H1 (cell line): ENCODE data around the gene TMPRSS12. TPM values are rescaled to one million over a fixed set of nuclear protein-coding genes. Genes with fewer than 3 reads are reported as not detected.

Source experiments
- CTCF ChIA-PET: fragments of 300-600 bp; sonication (Branson Sonifier 250); formaldehyde crosslinking; loops from one replicate; lab custom pipeline; 2021; ENCODE audit not compliant: partially characterized antibody; lab: Charles Lee
- POLR2A ChIA-PET: fragments of 300-600 bp; sonication (Branson Sonifier 250); formaldehyde crosslinking; loops from one replicate; lab custom pipeline; 2021; ENCODE audit warnings: inconsistent platforms; ENCODE audit not compliant: partially characterized antibody; lab: Charles Lee
- DNase-seq, 2 experiments: peaks; one replicate each; pipeline versions ENCODE4 v3.0.0 to v3.0.0-alpha.2; 2010 to 2022; ENCODE audit warnings: low spot score in 2 of 2, low read depth in 1 of 2, mixed read lengths in 1 of 2
- FAIRE-seq: peaks from 2 replicates; lab custom pipeline; 2011; peaks lifted over from hg19 to GRCh38; lab: Jason Lieb, UNC
- H2AFZ ChIP-seq: 2 replicates; pipeline ENCODE4 v1.8.1; 2012; ENCODE audit warnings: low read length, inconsistent platforms
- H2AK5ac ChIP-seq: 2 replicates; pipeline ENCODE4 v1.6.1; 2013; ENCODE audit warnings: low read depth, low read length
- H2BK120ac ChIP-seq: replicated peaks from 2 replicates; pipeline ENCODE3; 2013; ENCODE audit warnings: low read depth, low read length, inconsistent platforms
- H2BK12ac ChIP-seq: 2 replicates; pipeline ENCODE4 v1.6.1; 2013; ENCODE audit warnings: low read depth, low read length
- H2BK15ac ChIP-seq: 2 replicates; pipeline ENCODE4 v1.6.1; 2013; ENCODE audit warnings: low read length
- H2BK20ac ChIP-seq: 2 replicates; pipeline ENCODE4 v1.6.1; 2013; ENCODE audit warnings: low read length
- H2BK5ac ChIP-seq: 2 replicates; pipeline ENCODE4 v1.6.1; 2013; ENCODE audit warnings: low read depth, low read length
- H3K14ac ChIP-seq: 2 replicates; pipeline ENCODE4 v1.6.1; 2013; ENCODE audit warnings: inconsistent platforms; ENCODE audit not compliant: insufficient read length
- H3K18ac ChIP-seq: 2 replicates; pipeline ENCODE4 v1.6.1; 2013; ENCODE audit warnings: low read length; ENCODE audit errors: extremely low read depth
- H3K23ac ChIP-seq: 2 replicates; pipeline ENCODE4 v1.6.1; 2013; ENCODE audit warnings: inconsistent platforms; ENCODE audit not compliant: insufficient read length
- H3K23me2 ChIP-seq: 2 replicates; pipeline ENCODE4 v1.6.1; 2013; ENCODE audit warnings: low read depth, low read length
- H3K27ac ChIP-seq: 2 replicates; pipeline ENCODE4 v1.6.1; 2011; ENCODE audit warnings: low read depth, low read length, inconsistent platforms
- H3K27me3 ChIP-seq, 4 experiments: replicated peaks in 1 of 4; 1 replicate in 1 of 4; 2 replicates in 3 of 4; pipeline versions ENCODE4 v1.6.1 to v1.8.1; 2011 to 2013; ENCODE audit warnings: low read length in 3 of 4, mild to moderate bottlenecking in 3 of 4, inconsistent platforms in 2 of 4, mixed read lengths in 2 of 4, moderate library complexity in 1 of 4; ENCODE audit not compliant: control insufficient read depth in 3 of 4, insufficient read depth in 3 of 4; ENCODE audit errors: extremely low read depth in 1 of 4
- H3K36me3 ChIP-seq, 4 experiments: 2 replicates each; pipeline versions ENCODE4 v1.6.1 to v1.8.1; 2011 to 2013; ENCODE audit warnings: mild to moderate bottlenecking in 4 of 4, low read length in 3 of 4, moderate library complexity in 2 of 4, control low read depth in 1 of 4, inconsistent platforms in 1 of 4; ENCODE audit not compliant: insufficient read depth in 4 of 4, control insufficient read depth in 2 of 4
- H3K4ac ChIP-seq: replicated peaks from 2 replicates; pipeline ENCODE3; 2013; ENCODE audit warnings: low read length, low read depth, mixed read lengths, inconsistent platforms; ENCODE audit not compliant: insufficient read length
- H3K4me1 ChIP-seq, 4 experiments: replicated peaks in 1 of 4; 1 replicate in 1 of 4; 2 replicates in 3 of 4; pipeline versions ENCODE4 v1.6.1 to v1.8.1; 2011 to 2013; ENCODE audit warnings: low read length in 3 of 4, inconsistent platforms in 2 of 4, mixed read lengths in 1 of 4; ENCODE audit not compliant: insufficient read depth in 4 of 4, control insufficient read depth in 3 of 4
- H3K4me2 ChIP-seq, 2 experiments: 2 replicates each; pipeline versions ENCODE4 v1.6.1 to v1.8.1; 2011 to 2013; ENCODE audit warnings: low read depth in 2 of 2, low read length in 2 of 2, control low read depth in 1 of 2, inconsistent platforms in 1 of 2, mild to moderate bottlenecking in 1 of 2; ENCODE audit not compliant: insufficient read depth in 1 of 2
- H3K4me3 ChIP-seq, 4 experiments: fragments of 200-600, 300-600 bp in 1 of 4; sonication (generic), shearing (Covaris generic), sonication (Bioruptor Twin) in 1 of 4; 2 replicates each; pipeline versions ENCODE4 v1.5.1 to v1.8.1; 2011 to 2016; ENCODE audit warnings: low read length in 4 of 4, low read depth in 3 of 4, control low read depth in 2 of 4, inconsistent platforms in 2 of 4, mild to moderate bottlenecking in 2 of 4, mixed read lengths in 1 of 4, moderate library complexity in 1 of 4; ENCODE audit not compliant: insufficient read depth in 2 of 4; ENCODE audit errors: extremely low read depth in 1 of 4
- H3K56ac ChIP-seq: replicated peaks from 2 replicates; pipeline ENCODE3; 2013; ENCODE audit warnings: low read depth, mild to moderate bottlenecking, mixed read lengths, low read length, inconsistent platforms; ENCODE audit not compliant: insufficient read length
- H3K79me1 ChIP-seq: 2 replicates; pipeline ENCODE4 v1.6.1; 2013; ENCODE audit warnings: low read depth, low read length, control low read depth
- H3K79me2 ChIP-seq, 2 experiments: 2 replicates each; pipeline versions ENCODE4 v1.6.1 to v1.8.1; 2012 to 2013; ENCODE audit warnings: low read length in 2 of 2, mild to moderate bottlenecking in 2 of 2, inconsistent platforms in 1 of 2; ENCODE audit not compliant: insufficient read depth in 2 of 2, control insufficient read depth in 1 of 2
- H3K9ac ChIP-seq, 4 experiments: replicated peaks in 1 of 4; 1 replicate in 1 of 4; 2 replicates in 3 of 4; pipeline versions ENCODE4 v1.6.1 to v1.8.1; 2011 to 2013; ENCODE audit warnings: low read depth in 3 of 4, low read length in 3 of 4, control low read depth in 2 of 4, mild to moderate bottlenecking in 2 of 4, moderate library complexity in 2 of 4, inconsistent platforms in 1 of 4; ENCODE audit errors: extremely low read depth in 1 of 4
- H3K9me3 ChIP-seq, 2 experiments: 2 replicates each; pipeline versions ENCODE4 v1.6.1 to v1.8.1; 2012 to 2013; ENCODE audit warnings: mild to moderate bottlenecking in 2 of 2, moderate library complexity in 2 of 2, control low read depth in 1 of 2, inconsistent platforms in 1 of 2, low read depth in 1 of 2, low read length in 1 of 2, mixed read lengths in 1 of 2; ENCODE audit not compliant: insufficient read depth in 2 of 2
- H4K20me1 ChIP-seq, 2 experiments: replicated peaks in 1 of 2; 2 replicates each; pipeline versions ENCODE3 to v1.8.1; 2011 to 2013; ENCODE audit warnings: inconsistent platforms in 2 of 2, low read length in 2 of 2, mild to moderate bottlenecking in 1 of 2; ENCODE audit not compliant: insufficient read depth in 2 of 2, control insufficient read depth in 1 of 2
- H4K5ac ChIP-seq: 2 replicates; pipeline ENCODE4 v1.6.1; 2013; ENCODE audit warnings: low read length, low read depth, mixed read lengths, inconsistent platforms; ENCODE audit not compliant: insufficient read length
- H4K8ac ChIP-seq: 2 replicates; pipeline ENCODE4 v1.8.0; 2013; ENCODE audit warnings: mild to moderate bottlenecking, moderate library complexity, low read length, inconsistent platforms; ENCODE audit not compliant: insufficient read depth; ENCODE audit errors: extremely low read depth
- H4K91ac ChIP-seq: replicated peaks from 2 replicates; pipeline ENCODE3; 2013; ENCODE audit warnings: low read length, mixed read lengths, inconsistent platforms; ENCODE audit not compliant: insufficient read length
- BRCA1 ChIP-seq: IDR thresholded peaks from 2 replicates; pipeline ENCODE4 v1.6.1; 2012; ENCODE audit warnings: low read depth, low read length, improper control_type of control experiment
- CHD1 ChIP-seq: IDR thresholded peaks from 2 replicates; pipeline ENCODE4 v1.6.1; 2012; ENCODE audit warnings: low read depth, low read length, improper control_type of control experiment
- CREB1 ChIP-seq: IDR thresholded peaks from 2 replicates; pipeline ENCODE4 v1.6.1; 2012; ENCODE audit warnings: inconsistent platforms
- EZH2 ChIP-seq: fragments of 200-600 bp; sonication (generic); IDR thresholded peaks from 2 replicates; pipeline ENCODE4 v1.7.1; 2012; ENCODE audit warnings: low read depth, mild to moderate bottlenecking, moderate library complexity, low read length, inconsistent platforms; ENCODE audit not compliant: severe bottlenecking
- HDAC6 ChIP-seq: IDR thresholded peaks from one replicate; pipeline ENCODE4 v1.7.1; 2012; ENCODE audit warnings: low read depth, mild to moderate bottlenecking, inconsistent platforms, low read length, moderate library complexity
- JUND ChIP-seq: IDR thresholded peaks from 2 replicates; pipeline ENCODE4 v1.6.1; 2011; ENCODE audit warnings: mild to moderate bottlenecking, improper control_type of control experiment, low read length
- MAX ChIP-seq: IDR thresholded peaks from 2 replicates; pipeline ENCODE4 v1.6.1; 2012; ENCODE audit warnings: inconsistent platforms
- POLR2A ChIP-seq, 2 experiments: IDR thresholded peaks; 1 replicate in 1 of 2; 2 replicates in 1 of 2; pipeline ENCODE4 v1.6.1; 2011; ENCODE audit warnings: low read depth in 2 of 2, low read length in 2 of 2, mild to moderate bottlenecking in 2 of 2; ENCODE audit errors: control extremely low read depth in 1 of 2
- POU5F1 ChIP-seq: IDR thresholded peaks from 2 replicates; pipeline ENCODE4 v1.6.1; 2011; ENCODE audit warnings: low read depth, mild to moderate bottlenecking, low read length, moderate library complexity
- RAD21 ChIP-seq, 2 experiments: IDR thresholded peaks in 1 of 2; conservative IDR thresholded peaks in 1 of 2; 2 replicates each; pipeline ENCODE4 v1.6.1; 2011; ENCODE audit warnings: low read depth in 2 of 2, low read length in 2 of 2, improper control_type of control experiment in 1 of 2, inconsistent platforms in 1 of 2, mild to moderate bottlenecking in 1 of 2, moderate library complexity in 1 of 2
- RNF2 ChIP-seq: fragments of 200-900, 300-1000 bp; sonication (generic); IDR thresholded peaks from 2 replicates; pipeline ENCODE4 v1.7.1; 2016; ENCODE audit warnings: borderline replicate concordance, low read depth, mild to moderate bottlenecking, antibody characterized with exemption, low read length; ENCODE audit not compliant: poor library complexity, severe bottlenecking; ENCODE audit errors: missing control alignments
- SAP30 ChIP-seq: fragments of 300-600 bp; sonication (generic); IDR thresholded peaks from 2 replicates; pipeline ENCODE4 v1.7.1; 2012; ENCODE audit warnings: low read length, moderate library complexity, mild to moderate bottlenecking, inconsistent platforms; ENCODE audit not compliant: insufficient read depth, insufficient replicate concordance
- TCF12 ChIP-seq: IDR thresholded peaks from 2 replicates; pipeline ENCODE4 v1.6.1; 2011; ENCODE audit warnings: low read depth, mild to moderate bottlenecking, low read length
- WGBS, 2 experiments: shearing (Covaris generic) in 1 of 2; methylation state at CpG; one replicate each; pipeline versions ENCODE4 v1.1.6 to v1.1.7; 2013 to 2015; ENCODE audit warnings: low lambda C conversion rate in 2 of 2, mixed read lengths in 2 of 2, inconsistent platforms in 1 of 2, low coverage in 1 of 2, missing lambda C conversion rate in 1 of 2; ENCODE audit not compliant: insufficient replicate concordance in 2 of 2, insufficient coverage in 1 of 2, insufficient read length in 1 of 2; ENCODE audit errors: extremely low coverage in 1 of 2, missing lambda C conversion rate in 1 of 2; 5-methylcytosine and 5-hydroxymethylcytosine counted together
- polyA plus RNA-seq, 7 experiments: library from polyadenylated mRNA; depleted of rRNA in 3 of 7; stranded (reverse) in 5 of 7; unstranded in 2 of 7; fragments of >200 nt in 5 of 7; fragments of 200-250 nt in 2 of 7; gene quantifications; 1 replicate in 5 of 7; 2 replicates in 1 of 7; 4 replicates in 1 of 7; pipeline versions ENCODE4 v1.2.1 to v1.2.3, GENCODE V29; 2011 to 2013; ENCODE audit warnings: missing spikeins in 2 of 7, mixed read lengths in 2 of 7
- total RNA-seq: library from RNA; stranded (reverse); fragmentation: NEBNext Ultra II Directional; extraction: Animal tissue kit (Norgen Biotek cat#: 25700); gene quantifications from 2 replicates; pipeline ENCODE4 v1.2.1, GENCODE V29; 2021

Gene TMPRSS12
- total and polyA plus RNA-seq, 2 of the 8 experiments (the other 6 are each of a cell fraction or from before 2014, with no cell fraction given) = not detected

DNA sequence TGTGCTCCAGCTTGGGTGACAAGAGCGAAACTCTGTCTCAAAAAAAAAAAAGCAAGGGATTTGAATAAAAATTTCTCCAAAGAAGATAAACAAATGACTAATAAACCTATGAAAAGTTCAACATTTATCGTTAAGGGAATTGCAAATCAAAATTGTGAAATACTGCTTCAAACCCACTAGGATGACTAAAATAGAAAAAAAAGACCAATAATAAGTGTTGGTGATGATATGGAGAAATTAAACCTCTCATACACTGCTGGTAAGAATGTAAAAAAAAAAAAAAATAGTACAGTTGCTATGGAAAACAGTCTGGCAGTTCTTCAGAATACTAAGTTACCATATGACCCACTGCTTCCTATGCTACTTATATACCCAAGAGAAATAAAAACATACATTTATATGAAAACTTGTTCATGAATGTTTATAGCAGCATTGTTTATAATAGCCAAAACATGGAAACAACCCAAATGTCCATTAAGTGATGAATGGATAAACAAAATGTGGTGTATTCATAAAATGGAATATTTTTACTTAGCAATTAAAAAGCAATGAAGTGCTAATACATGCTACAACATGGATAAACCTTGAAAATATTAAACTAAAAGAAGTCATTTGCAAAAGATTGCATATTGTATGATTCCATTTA, 39.4 kb upstream of the TMPRSS12 start:
- H3K79me2 ChIP-seq = no peaks in the 10 kb centered on the region
- WGBS, 2 experiments = 94% methylated on average over 2 of the region's 2 CpGs; no CpG with 5 or more reads in 1 of the 2 experiments
- DNase-seq (no peak), FAIRE-seq (no peak)
- no peak overlapping the region for H3K56ac ChIP-seq
- no peak overlapping the region for H2AK5ac ChIP-seq
- no peak overlapping the region for H4K91ac ChIP-seq
- no peaks in the 10 kb centered on the region for H3K4me1 ChIP-seq
- no peak overlapping the region for H2BK120ac ChIP-seq
- H3K18ac ChIP-seq = no peak overlapping the region
- peaks cover 2 to 17% (median 11%) of the 10 kb centered on the region in 4 experiments; a peak in 6 of 8 replicates for H3K36me3 ChIP-seq
- H2BK12ac ChIP-seq = no peak overlapping the region
- H3K4me3 ChIP-seq = no peak overlapping the region
- POLR2A ChIA-PET = interaction anchor here (0.5 kb wide), 1 partner anchor 207 kb away, joined by 3 read pairs; no protein-coding TSS in a partner anchor
- no peak overlapping the region for H2BK20ac ChIP-seq
- H3K23ac ChIP-seq = no peak overlapping the region
- H3K23me2 ChIP-seq = no peaks in the 10 kb centered on the region
- H3K9ac ChIP-seq = no peak overlapping the region
- CTCF ChIA-PET = interaction anchor here (0.6 kb wide), 1 partner anchor 245 kb away, joined by 3 read pairs; no protein-coding TSS in a partner anchor
- H3K27ac ChIP-seq = no peak overlapping the region
- H3K79me1 ChIP-seq = no peaks in the 10 kb centered on the region
- H2BK15ac ChIP-seq = no peak overlapping the region
- no peak overlapping the region for H4K8ac ChIP-seq
- no peaks in the 10 kb centered on the region for H3K27me3 ChIP-seq
- no peak overlapping the region for H4K5ac ChIP-seq
- H3K14ac ChIP-seq = no peak overlapping the region
- no peak overlapping the region for H2BK5ac ChIP-seq
- H3K4ac ChIP-seq = no peak overlapping the region
- H2AFZ ChIP-seq = no peak overlapping the region
- H3K4me2 ChIP-seq = no peak overlapping the region
- peaks cover 4 to 12% of the 10 kb centered on the region in 2 experiments; a peak in 3 of 4 replicates for H3K9me3 ChIP-seq
- no peaks in the 10 kb centered on the region for H4K20me1 ChIP-seq
- TF ChIP-seq POLR2A (IDR thresholded peaks at IDR 0.05; ENCODE audit: control extremely low read depth in 1 of 2, low read depth in 2 of 2, low read length in 2 of 2) (no peak), TCF12 (no peak), HDAC6 (no peak), RNF2 (no peak), RAD21 (IDR thresholded peaks at IDR 0.05 in 1 of 2, conservative IDR thresholded peaks at IDR 0.05 in 1 of 2; ENCODE audit: low read depth in 2 of 2, low read length in 2 of 2) (no peak), JUND (no peak), CREB1 (no peak), CHD1 (no peak), EZH2 (no peak), POU5F1 (no peak), MAX (no peak), BRCA1 (no peak), SAP30 (no peak)
